HG03108 (cell line): ENCODE results near the gene INHBE.

Experiments
- ATAC-seq: cut with Tn5 transposase; IDR thresholded peaks from one replicate; pipeline ENCODE4 v1.9.1; 2021; ENCODE audit warnings: moderate library complexity; ENCODE audit not compliant: unreplicated experiment

INHBE gene

DNA sequence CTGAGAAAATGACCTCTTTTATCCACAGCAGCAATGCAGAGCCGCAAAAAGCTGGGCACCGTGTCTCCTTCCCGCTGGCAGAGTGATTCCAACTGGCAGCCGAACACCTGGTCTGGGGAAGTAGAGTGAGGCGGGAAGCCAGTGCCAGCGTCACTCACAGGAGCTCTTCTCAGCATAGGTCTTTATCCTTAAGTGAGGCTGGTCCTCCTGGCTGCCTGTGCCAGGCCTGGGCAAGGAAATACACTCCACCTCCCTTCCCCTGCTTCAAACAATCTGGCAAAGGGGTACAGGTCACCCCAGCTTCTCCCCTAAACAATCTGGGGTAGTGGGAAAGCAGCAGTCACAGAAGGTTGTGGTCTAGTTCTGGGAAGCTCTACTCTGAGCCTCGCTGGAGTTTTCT is 19.8 kb downstream of the INHBE start:
- ATAC-seq: no peak

DNA sequence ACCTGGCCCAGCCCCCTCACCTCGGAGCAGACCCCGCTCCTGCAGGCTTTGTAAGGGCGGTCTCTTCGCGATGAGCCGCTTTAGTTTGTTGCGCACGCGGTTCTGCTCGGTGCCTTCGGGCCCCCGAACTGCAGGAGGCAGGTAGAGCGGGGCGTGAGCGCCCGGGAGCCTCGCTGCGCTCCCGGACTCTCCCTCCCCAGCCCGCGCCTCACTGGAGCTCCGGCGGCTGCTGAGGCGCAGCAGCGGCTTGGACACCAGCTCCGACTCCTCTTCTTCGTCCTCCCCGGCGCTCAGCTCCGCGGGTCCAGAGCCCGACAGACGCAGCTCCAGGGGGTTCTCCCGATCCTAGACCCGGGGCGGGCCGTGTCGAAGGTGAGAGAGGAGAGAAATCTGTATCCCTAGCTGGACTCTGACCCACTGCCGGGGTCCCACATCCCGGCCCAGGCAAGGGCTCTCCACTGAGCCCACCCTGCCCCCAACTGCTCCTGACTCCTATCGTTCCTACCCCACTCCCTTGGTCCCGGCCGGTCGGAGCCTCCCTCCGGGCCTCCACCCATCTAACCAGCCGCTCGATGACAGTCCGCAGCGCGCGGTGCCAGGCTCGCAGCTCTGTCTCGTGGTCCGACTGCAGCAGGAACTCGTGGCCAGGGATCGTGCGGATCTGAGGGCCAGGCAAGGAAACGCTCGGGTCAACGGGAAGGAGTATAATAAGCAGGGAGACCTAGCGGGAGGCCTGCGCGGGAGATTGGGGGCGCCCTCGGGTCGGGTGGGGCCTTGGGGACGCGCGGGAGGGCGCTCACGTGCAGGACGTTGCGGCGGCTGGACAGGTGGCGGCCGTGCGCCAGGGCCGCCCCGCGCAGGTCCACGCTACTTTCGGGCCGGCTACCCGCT is 20.4 kb downstream of the INHBE start:
- ATAC-seq: no peak

DNA sequence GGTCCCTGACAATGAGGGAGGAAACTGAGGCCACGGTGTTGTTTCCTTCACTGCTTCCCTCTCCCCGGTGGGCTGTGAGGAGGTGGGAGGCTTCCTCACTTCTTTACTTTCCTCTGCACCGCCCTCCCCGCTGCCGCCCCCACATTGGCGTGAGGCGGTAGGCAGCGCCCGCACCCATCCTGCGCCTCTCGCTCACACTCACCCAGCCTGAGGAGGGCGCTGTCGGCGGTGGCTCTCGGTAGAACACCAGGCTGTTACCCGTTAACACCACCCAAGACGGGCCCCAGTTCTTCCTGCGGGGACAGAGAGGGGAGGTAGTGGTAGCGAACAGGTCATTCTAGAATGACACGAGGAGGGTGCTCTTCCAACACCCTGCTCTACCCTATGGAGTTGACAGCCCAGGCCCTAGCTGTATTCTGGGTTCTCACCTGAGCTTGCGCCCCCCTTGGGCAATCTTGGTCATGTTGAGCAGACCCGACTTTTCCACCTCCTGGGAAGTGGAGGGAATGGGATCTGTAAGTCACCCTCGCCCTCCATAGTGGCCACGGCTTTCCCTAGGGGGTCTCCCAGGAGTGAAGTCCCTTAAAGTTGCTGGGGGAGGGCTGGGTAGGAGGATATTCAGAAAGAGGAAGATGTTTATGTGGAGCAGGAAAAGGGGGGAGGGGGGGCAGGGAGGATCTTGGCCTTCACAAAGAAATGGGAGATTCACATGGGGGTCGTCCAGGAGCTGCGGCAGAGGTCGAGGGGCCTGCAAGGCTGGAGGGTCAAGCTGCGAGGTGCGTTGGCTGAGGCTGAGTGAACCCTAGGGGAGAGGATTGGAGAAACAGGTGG is 21.3 kb downstream of the INHBE start:
- peak; percentile 33 for ATAC-seq

DNA sequence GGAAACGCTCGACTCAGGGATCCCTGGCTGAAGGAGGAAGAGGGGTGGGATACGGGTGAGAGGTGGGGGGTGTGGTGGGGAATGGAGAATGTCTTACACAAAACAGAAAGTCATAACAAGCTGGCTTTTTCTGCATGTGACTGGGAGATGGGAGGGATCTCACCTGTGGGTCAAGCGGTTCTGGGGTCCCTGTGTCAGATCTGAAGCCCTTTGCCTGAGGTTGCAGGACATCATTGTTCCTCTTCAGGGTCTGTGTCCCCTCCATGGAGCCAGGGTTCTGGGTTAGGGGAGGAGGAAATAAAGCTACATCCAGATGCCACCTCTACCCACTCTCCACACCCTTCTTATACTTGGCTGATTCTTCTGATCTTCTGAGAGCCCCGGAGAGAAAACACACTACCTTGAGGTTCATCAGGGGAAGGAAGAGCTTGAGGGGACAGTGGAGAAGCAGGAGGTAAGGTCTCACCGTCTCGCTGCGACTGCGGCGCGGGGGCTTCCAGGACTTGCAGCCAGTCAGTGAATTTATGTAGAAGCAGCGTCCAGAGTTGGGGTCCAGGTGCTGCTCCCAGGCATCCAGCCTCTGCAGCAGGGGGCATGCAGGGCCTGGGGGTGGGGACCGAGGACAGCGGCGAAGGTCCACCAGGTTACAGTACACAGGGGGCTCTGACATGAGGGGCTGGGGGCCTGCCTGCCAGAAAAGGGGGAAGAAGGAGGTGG is 22.0 kb downstream of the INHBE start:
- no peak for ATAC-seq

DNA sequence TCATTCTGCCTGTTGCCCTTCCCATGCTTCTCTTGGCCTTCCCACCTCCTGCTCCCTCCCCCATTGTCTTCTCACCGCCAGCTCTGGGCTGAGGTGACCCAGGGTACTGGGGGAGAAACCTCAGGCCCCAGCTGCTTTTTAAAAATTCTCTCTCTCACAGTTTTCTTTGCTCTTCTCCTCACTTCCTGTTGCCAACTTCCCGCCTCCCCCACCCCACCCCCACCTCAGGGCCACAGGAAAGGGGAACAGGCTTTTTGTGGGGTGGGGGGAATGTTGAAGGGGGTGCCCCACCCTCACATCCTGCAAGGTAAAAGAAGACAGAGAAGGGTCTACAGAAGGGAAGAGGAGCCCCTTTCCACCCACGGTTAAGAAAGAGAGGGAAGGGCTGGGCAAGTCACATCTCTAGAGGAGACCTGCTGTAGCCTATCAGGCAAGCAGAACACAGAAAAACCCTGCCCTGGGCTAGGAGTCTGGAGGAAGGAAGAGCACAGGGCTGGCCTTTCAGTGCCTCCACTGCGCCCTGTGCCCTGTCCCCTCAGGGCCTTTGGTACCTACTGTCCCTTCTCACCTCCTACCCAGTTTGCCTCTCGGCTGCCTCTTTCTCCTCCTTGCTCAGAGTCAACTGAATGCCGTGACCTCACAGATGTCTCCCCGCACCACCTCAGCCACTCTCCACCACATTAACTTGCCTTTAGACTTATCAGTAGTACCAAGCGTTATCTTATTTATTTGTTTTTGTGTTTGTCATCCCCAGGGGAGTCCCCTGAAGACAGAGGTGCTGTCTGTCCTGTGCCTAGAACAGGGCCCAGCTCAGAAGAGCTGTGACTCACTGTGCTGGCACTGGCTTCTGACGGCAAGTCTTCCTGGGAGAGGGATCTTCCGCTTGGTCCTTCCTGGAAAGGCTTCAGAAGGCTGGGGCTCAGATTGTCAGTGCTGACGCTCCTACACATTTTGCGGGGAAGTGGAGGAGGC is 22.9 kb downstream of the INHBE start:
- peak; percentile 29 for ATAC-seq

DNA sequence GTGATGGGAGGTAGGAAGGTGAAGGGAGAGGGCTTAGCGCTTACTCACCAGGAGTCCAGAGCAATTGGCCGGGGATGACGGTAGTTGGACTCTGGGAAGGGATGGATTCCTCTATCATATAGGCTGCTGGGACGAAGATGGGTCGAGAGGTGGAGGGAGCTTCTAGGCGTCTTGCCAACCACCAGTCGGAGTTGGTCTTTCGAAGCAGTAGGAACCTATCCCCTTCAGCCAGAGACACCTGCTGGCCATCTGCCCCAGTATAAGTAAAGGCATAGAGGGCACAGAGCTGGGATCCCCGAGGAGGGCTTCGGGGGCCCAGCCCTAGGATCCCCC is 23.9 kb downstream of the INHBE start:
- ATAC-seq: no peak

DNA sequence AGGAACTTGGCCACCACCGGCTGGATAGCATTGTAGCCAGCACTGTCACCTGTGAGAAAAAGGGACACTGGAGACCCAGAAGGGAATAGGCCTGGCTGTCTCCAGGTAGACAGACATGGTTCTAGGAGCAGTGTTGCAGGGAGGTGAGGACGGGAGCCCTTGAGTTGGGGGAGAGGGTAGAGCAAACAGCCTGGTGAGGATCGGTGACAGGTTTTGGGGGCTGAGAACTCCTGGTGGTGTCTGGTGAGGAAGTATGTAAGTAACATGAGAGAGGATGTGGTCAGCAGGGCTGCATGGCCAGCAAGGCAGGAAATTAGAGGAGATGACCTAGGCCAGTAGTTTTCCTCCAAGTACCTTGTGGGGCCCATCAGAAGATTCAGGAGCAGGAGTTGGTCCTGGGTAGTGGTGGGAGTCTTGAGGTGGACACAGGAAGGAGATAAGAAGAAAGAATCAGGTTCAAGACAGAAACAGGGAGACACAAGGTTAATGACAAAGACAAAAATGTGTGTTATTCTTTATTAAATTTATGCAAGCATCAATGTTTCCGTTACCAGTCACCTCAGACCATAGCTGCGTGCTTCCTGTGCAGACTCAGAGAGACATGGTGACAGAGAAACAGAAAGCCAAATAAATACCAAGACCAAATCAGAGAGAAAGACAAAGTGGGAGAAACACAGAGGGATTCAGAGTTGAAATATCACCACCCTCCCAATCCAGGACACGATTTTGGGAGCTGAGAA is 24.4 kb downstream of the INHBE start, which contains the start of gene ARHGAP9:
Gene ARHGAP9 (minus strand): TSS at position 491 of the 740 bp plus-strand sequence. CDS start 460 bp downstream, at position 31.
- peak; percentile 40 for ATAC-seq

DNA sequence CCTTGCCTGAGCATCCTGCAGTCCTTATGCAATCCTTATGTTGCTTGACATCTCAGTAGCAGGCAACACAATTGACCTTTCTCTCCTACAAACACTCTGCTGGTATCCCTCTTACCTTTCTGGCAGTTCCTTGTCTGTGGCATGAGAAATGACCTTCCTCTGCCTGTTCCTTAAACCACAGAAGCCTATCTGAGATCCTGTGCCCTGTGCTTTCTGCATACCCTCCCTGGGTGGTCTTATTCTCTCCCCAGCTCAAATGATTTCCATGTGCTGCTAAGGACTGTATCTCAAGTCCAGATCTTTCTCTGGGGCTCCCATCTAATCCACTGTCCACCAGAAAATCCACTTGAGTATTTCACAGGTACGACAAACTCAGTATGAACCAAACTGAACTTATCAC is 26.6 kb downstream of the INHBE start:
- no peak for ATAC-seq

DNA sequence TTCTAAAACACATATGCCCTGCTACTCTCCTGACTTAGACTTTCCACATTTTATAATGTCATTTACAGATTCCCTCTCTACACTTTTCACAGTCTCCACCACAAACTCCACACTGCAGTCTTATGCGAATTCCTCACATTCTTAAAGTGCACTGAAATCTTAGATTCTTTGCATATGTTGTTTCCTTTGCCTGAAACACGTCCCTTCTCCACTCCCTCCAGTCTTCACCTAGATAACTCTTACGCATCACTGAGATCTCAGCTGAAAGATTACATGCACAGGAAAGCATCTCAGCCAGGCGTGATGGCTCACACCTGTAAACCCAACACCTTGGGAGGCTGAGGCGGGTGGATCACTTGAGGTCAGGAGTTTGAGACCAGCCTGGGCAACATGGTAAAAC is 28.4 kb downstream of the INHBE start:
- ATAC-seq: no peak

DNA sequence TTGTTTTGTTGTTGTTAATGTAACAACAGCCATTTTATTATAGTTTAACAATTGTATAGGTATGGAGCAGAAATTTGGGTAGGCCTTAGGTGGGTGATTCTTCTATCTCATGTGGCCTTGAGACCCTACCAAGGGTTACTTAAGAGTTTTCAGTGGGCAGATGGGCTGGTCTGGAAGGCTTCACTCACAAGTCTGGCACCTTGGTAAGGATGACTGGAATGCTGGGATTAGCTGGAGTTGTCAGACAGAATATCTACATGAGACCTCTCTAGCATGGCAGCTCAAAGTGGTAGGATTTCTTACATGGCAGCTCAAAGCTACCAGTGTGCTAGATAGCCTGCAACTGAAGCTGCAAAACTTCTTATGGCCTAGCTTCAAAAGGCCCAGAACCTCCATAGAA is 30.6 kb downstream of the INHBE start:
- ATAC-seq: no peak

DNA sequence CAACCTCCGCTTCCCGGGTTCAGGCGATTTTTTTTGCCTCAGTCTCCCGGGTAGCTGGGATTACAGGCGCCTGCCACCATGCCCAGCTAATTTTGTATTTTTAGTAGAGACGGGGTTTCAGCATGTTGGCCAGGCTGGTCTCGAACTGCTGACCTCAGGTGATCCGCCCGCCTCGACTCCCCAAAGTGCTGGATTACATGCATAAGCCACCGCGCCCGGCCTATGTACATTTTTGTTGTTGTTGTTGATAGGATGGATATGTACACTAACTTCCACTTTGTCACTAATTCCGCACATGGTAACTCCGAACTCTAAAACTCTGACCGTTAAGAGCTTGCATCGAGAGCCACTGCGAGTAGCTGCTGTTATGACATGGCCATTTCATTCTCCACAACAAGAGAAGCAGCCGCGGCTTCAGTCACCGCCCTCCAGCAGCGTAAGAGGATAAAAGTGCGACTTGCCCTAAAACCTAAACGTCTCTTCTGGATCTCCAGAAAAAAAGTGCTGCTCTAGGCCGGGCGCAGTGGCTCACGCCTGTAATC is 32.0 kb downstream of the INHBE start:
- ATAC-seq: no peak

DNA sequence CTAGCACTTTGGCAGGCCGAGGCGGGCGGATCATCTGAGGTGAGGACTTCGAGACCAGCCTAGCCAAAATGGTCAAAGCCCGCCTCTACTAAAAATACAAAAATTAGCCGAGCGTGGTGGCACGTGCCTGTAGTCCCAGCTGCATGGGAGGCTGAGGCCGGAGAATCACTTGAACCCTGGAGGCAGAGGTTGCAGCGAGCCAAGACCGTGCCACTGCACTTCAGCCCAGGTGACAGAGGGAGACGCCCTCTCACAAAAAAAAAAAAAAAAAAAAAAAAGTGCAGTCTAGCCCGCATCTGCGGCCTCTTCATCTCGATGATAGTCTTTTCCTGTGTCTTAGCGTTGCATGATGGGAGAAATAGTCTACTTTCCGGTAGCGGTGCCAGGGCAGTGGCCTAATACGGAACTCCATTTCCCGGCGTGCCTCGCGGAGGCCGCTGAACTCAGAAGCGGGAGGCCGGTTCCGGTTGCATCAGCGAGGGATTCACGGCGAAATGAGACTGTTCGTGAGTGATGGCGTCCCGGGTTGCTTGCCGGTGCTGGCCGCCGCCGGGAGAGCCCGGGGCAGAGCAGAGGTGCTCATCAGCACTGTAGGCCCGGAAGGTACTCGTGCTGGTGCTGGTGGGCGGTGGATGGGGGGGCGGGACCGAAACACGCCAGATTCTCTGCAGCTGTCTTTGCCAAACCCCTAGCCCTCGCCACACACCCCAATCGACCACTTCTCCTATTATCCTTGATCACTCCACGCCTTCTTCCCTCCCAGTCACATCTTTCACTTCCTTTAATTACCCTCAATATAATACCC is 32.7 kb downstream of the INHBE start, which contains the start of gene MARS1:
Gene MARS1 (plus strand): TSS at position 472 of the 805 bp plus-strand sequence. CDS start 23 bp downstream, at position 495.
- peak; percentile 98 for ATAC-seq

DNA sequence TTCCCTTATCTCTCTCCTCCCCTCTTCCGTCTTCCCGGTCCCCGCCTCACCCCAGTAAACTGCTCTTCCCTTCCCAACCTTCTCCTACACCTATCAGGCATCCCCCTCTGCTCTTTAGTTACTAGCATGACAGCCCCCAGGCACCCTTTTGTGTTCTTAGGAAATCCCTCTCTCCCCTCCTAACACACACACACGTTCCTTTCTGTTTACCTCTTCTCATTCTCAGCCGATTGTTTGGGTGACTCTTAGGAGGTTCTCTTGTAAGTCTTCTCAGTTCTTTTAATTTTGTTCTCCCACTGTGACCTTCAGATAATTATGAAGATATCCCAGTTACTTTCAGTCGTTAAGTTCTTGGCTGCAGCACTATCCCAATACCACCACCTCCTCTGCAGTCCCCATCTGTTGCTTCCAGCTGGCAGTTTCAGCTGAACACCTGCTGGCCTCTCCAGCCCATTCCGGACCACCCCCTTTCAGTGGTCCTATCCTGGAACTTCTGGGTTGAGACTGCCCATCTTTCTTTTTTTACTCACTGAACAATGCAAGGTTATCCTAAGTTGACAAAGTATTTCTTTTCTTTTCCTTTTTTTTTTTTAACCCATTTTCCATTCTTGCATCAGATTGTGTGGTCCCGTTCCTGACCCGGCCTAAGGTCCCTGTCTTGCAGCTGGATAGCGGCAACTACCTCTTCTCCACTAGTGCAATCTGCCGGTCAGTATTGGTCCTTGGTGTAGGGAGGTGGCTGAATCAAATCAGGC is 33.5 kb downstream of the INHBE start:
- ATAC-seq: no peak

DNA sequence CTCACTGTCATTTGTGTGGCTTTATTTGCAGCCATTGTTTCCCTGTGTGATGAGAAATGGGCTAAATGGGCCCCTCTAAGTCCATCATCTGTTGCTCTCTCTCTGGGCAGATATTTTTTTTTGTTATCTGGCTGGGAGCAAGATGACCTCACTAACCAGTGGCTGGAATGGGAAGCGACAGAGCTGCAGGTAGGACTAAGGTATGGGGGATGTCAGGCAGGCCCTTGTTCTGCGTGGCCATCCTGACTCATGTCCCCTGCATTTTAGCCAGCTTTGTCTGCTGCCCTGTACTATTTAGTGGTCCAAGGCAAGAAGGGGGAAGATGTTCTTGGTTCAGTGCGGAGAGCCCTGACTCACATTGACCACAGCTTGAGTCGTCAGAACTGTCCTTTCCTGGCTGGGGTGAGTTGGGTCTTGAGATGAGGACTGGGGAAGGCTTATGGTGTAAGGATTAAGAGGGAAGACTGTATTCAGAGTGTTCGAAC is 34.1 kb downstream of the INHBE start:
- ATAC-seq: no peak

DNA sequence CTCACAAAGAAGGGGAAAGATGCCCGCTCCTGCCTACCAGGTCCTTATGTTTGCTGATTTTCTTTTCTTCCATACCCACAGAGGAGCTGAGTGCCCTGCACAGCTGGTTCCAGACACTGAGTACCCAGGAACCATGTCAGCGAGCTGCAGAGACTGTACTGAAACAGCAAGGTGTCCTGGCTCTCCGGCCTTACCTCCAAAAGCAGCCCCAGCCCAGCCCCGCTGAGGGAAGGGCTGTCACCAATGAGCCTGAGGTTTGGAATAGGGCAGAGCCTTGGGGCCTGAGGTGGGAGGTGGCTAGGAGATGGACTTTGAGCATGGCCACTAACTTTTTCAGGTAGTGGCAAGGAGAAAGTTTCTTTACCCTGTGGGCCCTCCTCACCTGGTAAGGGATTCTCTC is 35.0 kb downstream of the INHBE start:
- ATAC-seq: no peak

DNA sequence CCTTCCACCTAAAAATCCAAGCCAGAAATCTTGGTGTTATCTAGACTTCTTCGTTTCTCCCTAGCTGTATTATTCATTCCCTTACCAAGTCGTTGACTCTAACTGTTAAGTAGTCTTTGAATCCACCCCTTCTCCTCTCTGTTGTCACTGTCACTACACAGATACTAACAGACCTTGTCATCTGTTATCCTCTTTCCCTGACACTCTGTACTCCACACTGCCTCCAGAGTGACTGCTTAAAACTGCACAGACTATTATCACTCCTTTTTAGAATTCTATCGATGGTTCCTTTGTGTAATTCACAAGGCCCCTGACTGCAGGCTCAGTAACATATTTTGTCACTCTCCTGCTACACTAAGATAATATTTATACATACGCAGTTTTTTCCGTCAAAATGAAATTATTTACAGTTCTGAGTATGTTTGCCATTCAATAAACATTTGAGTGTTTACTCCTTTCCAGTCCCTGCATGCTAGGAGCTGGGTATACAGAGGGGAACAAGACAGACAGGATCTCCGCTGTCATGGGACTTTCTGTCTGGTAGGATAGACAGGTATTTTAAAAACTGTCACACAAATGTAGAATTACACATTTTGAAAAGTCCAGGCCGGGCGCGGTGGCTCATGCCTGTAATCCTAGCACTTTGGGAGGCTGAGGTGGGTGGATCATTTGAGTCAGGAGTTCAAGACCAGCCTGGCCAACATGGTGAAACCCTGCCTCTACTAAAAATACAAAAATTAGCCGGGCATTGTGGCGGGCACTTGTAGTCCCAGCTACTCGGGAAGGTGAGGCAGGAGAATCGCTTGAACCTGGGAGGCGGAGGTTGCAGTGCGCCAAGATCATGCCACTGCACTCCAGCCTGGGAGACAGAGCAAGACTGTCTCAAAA is 36.5 kb downstream of the INHBE start:
- ATAC-seq: no peak
